GM12878 (cell line): ENCODE measurements around the gene TEF. TPM values are rescaled to one million over a fixed set of nuclear protein-coding genes. Genes with fewer than 3 reads are reported as not detected.

Experiments
- BACH1 ChIP-seq: fragments of 450-650 bp; IDR thresholded peaks from 2 replicates; pipeline ENCODE4 v1.6.1; 2017; ENCODE audit warnings: mild to moderate bottlenecking, borderline replicate concordance
- CEBPB ChIP-seq, 2 experiments: fragments of 150-350 bp in 1 of 2; IDR thresholded peaks; 2 replicates each; pipeline ENCODE4 v1.6.1; 2012 to 2014; ENCODE audit warnings: low read depth in 2 of 2, low read length in 2 of 2, borderline replicate concordance in 1 of 2, inconsistent platforms in 1 of 2
- MEF2A ChIP-seq: IDR thresholded peaks from 2 replicates; pipeline ENCODE4 v1.6.1; 2011; ENCODE audit warnings: low read depth, mild to moderate bottlenecking, low read length, moderate library complexity; ENCODE audit not compliant: insufficient read depth
- NBN ChIP-seq: fragments of 450-650 bp; IDR thresholded peaks from 2 replicates; pipeline ENCODE4 v1.6.1; 2016
- NFIC ChIP-seq: IDR thresholded peaks from 2 replicates; pipeline ENCODE4 v1.6.1; 2012; ENCODE audit warnings: low read depth, mild to moderate bottlenecking, inconsistent platforms, low read length, moderate library complexity
- PAX5 ChIP-seq: IDR thresholded peaks from 2 replicates; pipeline ENCODE4 v1.6.1; 2011; ENCODE audit warnings: low read depth, low read length, borderline replicate concordance
- PAX8 ChIP-seq: fragments of 450-650 bp; IDR thresholded peaks from 2 replicates; pipeline ENCODE4 v1.6.1; 2017; ENCODE audit warnings: mild to moderate bottlenecking, moderate library complexity
- POLR2AphosphoS2 ChIP-seq: IDR thresholded peaks from 2 replicates; pipeline ENCODE4 v1.6.1; 2011; ENCODE audit warnings: low read depth, mild to moderate bottlenecking, low read length, improper control_type of control experiment, moderate library complexity
- RCOR1 ChIP-seq: conservative IDR thresholded peaks from 2 replicates; pipeline ENCODE4 v1.6.1; 2012; ENCODE audit warnings: low read depth, low read length, improper control_type of control experiment
- RFX5 ChIP-seq: IDR thresholded peaks from 2 replicates; pipeline ENCODE4 v1.6.1; 2011; ENCODE audit warnings: low read depth, low read length, improper control_type of control experiment
- SIN3A ChIP-seq: IDR thresholded peaks from 2 replicates; pipeline ENCODE4 v1.6.1; 2012; ENCODE audit warnings: low read depth, low read length, improper control_type of control experiment
- SMAD1 ChIP-seq: fragments of 450-650 bp; IDR thresholded peaks from 2 replicates; pipeline ENCODE4 v1.6.1; 2018; ENCODE audit warnings: mild to moderate bottlenecking, low read depth; ENCODE audit not compliant: partially characterized antibody
- SPI1 ChIP-seq: IDR thresholded peaks from 2 replicates; pipeline ENCODE4 v1.6.1; 2011; ENCODE audit warnings: low read depth, mild to moderate bottlenecking, low read length, moderate library complexity, borderline replicate concordance; ENCODE audit not compliant: insufficient read depth
- STAT1 ChIP-seq: fragments of 450-650 bp; conservative IDR thresholded peaks from 2 replicates; pipeline ENCODE4 v1.6.1; 2014; ENCODE audit warnings: antibody characterized with exemption, mild to moderate bottlenecking
- TCF3 ChIP-seq: IDR thresholded peaks from 2 replicates; pipeline ENCODE4 v1.6.1; 2012; ENCODE audit warnings: low read depth, mild to moderate bottlenecking, low read length, borderline replicate concordance; ENCODE audit not compliant: insufficient read depth
- ZNF217 ChIP-seq: fragments of 450-650 bp; IDR thresholded peaks from 2 replicates; pipeline ENCODE4 v1.6.1; 2017; ENCODE audit warnings: antibody characterized with exemption, mild to moderate bottlenecking
- ZNF274 ChIP-seq: IDR thresholded peaks from one replicate; pipeline ENCODE4 v1.8.0; 2011; ENCODE audit not compliant: insufficient read length, insufficient read depth
- ZNF384 ChIP-seq: IDR thresholded peaks from 2 replicates; pipeline ENCODE4 v1.6.1; 2012; ENCODE audit warnings: low read depth, mild to moderate bottlenecking, low read length, improper control_type of control experiment, borderline replicate concordance
- ZNF622 ChIP-seq: fragments of 450-650 bp; IDR thresholded peaks from 2 replicates; pipeline ENCODE4 v1.6.1; 2017; ENCODE audit warnings: mild to moderate bottlenecking, inconsistent platforms
- ZSCAN29 ChIP-seq: fragments of 450-650 bp; IDR thresholded peaks from 2 replicates; pipeline ENCODE4 v1.6.1; 2017; ENCODE audit warnings: mild to moderate bottlenecking, moderate library complexity
- polyA plus RNA-seq, 11 experiments: library from polyadenylated mRNA; depleted of rRNA in 4 of 11; unstranded in 6 of 11; stranded (reverse) in 5 of 11; fragments of >200 nt; fragmentation: Nextera tagmentation in 4 of 11; fragmentation: Illumina TruSeq in 1 of 11; extraction: Ambion mirVana in 4 of 11; extraction: Trizol in 1 of 11; gene quantifications; 1 replicate in 1 of 11; 2 replicates in 10 of 11; pipeline versions ENCODE4 v1.2.1 to v1.2.3, GENCODE V29; 2011 to 2016; ENCODE audit warnings: inconsistent platforms in 2 of 11, missing spikeins in 2 of 11, low read depth in 1 of 11
- total RNA-seq, 4 experiments: library from RNA; depleted of rRNA in 3 of 4; stranded (reverse); fragments of >200 nt in 3 of 4; fragmentation: Illumina TruSeq in 1 of 4; extraction: Trizol in 1 of 4; gene quantifications; 2 replicates each; pipeline versions ENCODE4 v1.2.1 to v1.2.3, GENCODE V29; 2013 to 2021
- TF ChIP-seq, protein P1 (sequence below): fragments of 150-350 bp; IDR thresholded peaks from 2 replicates; pipeline ENCODE4 v1.6.1; 2016; ENCODE audit warnings: low read depth, low read length
- TF ChIP-seq, protein P2 (sequence below): fragments of 450-650 bp; IDR thresholded peaks from 2 replicates; pipeline ENCODE4 v1.6.1; 2017; ENCODE audit warnings: mild to moderate bottlenecking, low read depth, inconsistent platforms; ENCODE audit not compliant: poor library complexity, severe bottlenecking

TEF gene
- total and polyA plus RNA-seq, 10 of the 15 experiments (the other 5 are each of a cell fraction or from before 2014, with no cell fraction given), result 0.23 to 4.9 (median 3.2) TPM

DNA sequence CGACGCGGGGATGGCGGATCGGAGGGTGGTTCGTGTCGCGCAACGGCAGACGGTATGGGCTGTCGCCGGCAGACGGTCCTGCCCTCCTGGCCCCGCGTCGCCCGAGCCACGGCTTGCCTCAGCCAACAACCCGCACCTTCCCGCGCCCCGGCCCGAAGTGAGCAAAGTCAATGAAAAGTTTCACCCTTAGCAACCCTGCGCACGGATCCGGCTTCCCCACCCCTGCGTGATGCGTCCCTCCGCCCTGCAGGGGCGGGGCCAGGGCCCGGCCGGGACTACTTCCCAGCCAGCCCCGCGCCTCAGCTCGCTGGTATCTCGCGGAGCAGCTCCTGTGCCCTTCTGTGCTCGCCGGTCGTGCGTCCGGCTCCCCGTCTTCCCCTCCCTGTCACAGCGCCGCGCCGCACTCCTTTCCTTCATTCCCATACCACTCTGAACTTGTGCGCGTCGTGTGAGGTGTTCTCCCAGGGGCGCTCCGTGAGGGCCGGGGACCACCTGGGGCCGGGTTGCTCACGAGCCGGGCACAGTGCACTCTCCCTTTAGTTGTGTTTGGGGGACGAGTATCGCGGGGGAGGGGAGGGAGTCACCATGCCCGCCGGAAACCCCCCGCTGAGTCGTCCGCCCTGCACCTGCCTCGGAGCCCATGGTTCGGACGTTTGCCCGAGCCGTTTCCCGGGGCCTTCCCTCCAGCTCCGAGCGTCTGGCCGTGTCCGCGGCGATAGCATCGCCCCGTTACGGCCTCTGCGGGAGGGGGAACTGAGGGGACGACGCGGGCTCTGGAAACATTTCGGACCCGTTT lies 65.1 kb downstream of the TEF start, which contains the start of gene TOB2 (continued):
- TF ChIP-seq ZSCAN29 (no peak), POLR2AphosphoS2 (peak; percentile 98), MEF2A (peak; percentile 84), ZNF217 (peak; percentile 42; the same call in 1 of the 2 replicates), PAX8 (no peak), SPI1 (no peak), STAT1 (peak; percentile 48), TCF3 (peak; percentile 88; the same call in 1 of the 2 replicates), BACH1 (peak; percentile 91), ZNF274 (no peak), ZNF622 (no peak), NBN (peak; percentile 97), PAX5 (peak; percentile 77; the same call in 1 of the 2 replicates), NFIC (no peak), RFX5 (peak; percentile 71; the same call in 1 of the 2 replicates), RCOR1 (peak; percentile 85), SIN3A (peak; percentile 98), SMAD1 (peak; percentile 94), ZNF384 (no peak; the same call in 1 of the 2 replicates), CEBPB (IDR thresholded peaks at IDR 0.05; ENCODE audit: borderline replicate concordance in 1 of 2, low read depth in 2 of 2, low read length in 2 of 2) (no peak)
- TF ChIP-seq, protein P1, sequence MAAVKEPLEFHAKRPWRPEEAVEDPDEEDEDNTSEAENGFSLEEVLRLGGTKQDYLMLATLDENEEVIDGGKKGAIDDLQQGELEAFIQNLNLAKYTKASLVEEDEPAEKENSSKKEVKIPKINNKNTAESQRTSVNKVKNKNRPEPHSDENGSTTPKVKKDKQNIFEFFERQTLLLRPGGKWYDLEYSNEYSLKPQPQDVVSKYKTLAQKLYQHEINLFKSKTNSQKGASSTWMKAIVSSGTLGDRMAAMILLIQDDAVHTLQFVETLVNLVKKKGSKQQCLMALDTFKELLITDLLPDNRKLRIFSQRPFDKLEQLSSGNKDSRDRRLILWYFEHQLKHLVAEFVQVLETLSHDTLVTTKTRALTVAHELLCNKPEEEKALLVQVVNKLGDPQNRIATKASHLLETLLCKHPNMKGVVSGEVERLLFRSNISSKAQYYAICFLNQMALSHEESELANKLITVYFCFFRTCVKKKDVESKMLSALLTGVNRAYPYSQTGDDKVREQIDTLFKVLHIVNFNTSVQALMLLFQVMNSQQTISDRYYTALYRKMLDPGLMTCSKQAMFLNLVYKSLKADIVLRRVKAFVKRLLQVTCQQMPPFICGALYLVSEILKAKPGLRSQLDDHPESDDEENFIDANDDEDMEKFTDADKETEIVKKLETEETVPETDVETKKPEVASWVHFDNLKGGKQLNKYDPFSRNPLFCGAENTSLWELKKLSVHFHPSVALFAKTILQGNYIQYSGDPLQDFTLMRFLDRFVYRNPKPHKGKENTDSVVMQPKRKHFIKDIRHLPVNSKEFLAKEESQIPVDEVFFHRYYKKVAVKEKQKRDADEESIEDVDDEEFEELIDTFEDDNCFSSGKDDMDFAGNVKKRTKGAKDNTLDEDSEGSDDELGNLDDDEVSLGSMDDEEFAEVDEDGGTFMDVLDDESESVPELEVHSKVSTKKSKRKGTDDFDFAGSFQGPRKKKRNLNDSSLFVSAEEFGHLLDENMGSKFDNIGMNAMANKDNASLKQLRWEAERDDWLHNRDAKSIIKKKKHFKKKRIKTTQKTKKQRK, result no peak
- TF ChIP-seq, protein P2, sequence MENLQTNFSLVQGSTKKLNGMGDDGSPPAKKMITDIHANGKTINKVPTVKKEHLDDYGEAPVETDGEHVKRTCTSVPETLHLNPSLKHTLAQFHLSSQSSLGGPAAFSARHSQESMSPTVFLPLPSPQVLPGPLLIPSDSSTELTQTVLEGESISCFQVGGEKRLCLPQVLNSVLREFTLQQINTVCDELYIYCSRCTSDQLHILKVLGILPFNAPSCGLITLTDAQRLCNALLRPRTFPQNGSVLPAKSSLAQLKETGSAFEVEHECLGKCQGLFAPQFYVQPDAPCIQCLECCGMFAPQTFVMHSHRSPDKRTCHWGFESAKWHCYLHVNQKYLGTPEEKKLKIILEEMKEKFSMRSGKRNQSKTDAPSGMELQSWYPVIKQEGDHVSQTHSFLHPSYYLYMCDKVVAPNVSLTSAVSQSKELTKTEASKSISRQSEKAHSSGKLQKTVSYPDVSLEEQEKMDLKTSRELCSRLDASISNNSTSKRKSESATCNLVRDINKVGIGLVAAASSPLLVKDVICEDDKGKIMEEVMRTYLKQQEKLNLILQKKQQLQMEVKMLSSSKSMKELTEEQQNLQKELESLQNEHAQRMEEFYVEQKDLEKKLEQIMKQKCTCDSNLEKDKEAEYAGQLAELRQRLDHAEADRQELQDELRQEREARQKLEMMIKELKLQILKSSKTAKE, result no peak
